ENCODE results near the gene CXCL12. TPM values are rescaled to one million over a fixed set of nuclear protein-coding genes. Genes with fewer than 3 reads are reported as not detected.

CXCL12 gene
- total and polyA plus RNA-seq, 10 donors = 22.7 to 549 (median 294) TPM

DNA sequence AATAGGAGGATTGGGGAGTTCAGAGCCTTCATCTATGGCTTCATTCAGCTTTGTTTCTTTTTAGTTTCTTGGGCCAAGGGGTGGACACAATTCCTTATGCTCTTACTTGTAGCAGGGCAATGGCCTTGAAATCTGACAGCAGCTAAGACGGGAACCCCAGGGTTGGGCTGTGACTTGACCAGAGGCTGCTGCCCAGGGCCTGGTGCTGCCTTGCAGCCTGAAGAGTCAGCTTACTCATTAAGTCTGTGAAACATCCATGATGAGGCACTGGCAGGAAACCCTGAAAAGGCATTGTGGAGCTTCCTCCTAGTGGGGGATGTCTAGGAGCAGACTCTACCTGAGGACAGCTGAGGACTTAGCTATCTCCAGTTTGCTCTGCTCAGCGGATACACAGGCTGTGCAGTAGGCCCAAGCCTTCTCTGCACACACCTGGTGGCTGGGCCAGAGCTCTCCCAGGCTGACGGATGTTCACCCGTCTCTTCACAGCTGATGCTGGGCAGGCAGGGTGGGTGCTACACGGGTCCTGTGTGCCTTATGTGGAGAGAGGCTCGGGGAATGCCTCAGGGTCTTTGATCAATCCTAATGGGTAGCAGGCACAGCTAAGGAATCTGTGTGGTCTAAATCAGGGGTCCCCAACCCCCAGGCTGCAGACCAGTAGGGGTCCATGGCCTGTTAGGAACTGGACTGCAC lies 17.8 kb downstream of the CXCL12 start:
- intact Hi-C loops (cut with DNase I; ENCODE audit: low total_unique reads) = no loop called here
- H3K36me3 ChIP-seq = peaks cover 0 to 18% (median 0%) of the 10 kb centered on the region in 6 donors
- H3K27ac ChIP-seq = no peak overlapping the region
- H3K4me1 ChIP-seq = no peaks in the 10 kb centered on the region
- DNase-seq = peak; percentile 56
- no peak overlapping the region for H3K4me3 ChIP-seq
- WGBS, 5 donors = 86 to 93% (median 88%) methylated on average over 5 to 6 of the region's 6 CpGs
- H3K9me3 ChIP-seq = no peaks in the 10 kb centered on the region
- TF ChIP-seq POLR2A (IDR thresholded peaks at IDR 0.05) = no peak
- TF ChIP-seq, protein P1, sequence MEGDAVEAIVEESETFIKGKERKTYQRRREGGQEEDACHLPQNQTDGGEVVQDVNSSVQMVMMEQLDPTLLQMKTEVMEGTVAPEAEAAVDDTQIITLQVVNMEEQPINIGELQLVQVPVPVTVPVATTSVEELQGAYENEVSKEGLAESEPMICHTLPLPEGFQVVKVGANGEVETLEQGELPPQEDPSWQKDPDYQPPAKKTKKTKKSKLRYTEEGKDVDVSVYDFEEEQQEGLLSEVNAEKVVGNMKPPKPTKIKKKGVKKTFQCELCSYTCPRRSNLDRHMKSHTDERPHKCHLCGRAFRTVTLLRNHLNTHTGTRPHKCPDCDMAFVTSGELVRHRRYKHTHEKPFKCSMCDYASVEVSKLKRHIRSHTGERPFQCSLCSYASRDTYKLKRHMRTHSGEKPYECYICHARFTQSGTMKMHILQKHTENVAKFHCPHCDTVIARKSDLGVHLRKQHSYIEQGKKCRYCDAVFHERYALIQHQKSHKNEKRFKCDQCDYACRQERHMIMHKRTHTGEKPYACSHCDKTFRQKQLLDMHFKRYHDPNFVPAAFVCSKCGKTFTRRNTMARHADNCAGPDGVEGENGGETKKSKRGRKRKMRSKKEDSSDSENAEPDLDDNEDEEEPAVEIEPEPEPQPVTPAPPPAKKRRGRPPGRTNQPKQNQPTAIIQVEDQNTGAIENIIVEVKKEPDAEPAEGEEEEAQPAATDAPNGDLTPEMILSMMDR (IDR thresholded peaks at IDR 0.05 in 8 of 11, conservative IDR thresholded peaks at IDR 0.05 in 3 of 11) = no peak
- no peak for TF ChIP-seq POLR2AphosphoS5 (IDR thresholded peaks at IDR 0.05)
- no peaks in the 10 kb centered on the region for H3K27me3 ChIP-seq (replicated peaks in 1 of 7)

DNA sequence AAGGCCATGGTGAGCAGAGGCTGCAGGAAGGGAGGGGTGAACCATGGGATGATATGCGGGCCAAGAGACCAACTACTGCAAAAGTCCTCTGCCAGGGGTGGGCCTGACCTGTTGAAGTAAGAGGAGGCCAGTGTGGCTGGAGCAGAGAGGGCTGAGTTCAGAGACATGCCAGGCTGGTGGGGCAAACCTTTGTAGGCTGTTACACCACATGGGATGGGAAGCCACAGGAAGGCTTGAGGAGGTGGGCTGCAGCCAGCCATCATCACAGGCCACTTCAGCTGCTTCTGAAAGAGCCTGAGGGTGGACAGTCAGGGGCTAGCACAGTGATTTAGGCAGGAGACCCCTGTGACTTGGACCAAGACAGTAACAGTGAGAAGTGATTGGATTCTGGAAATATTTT lies 20.3 kb downstream of the CXCL12 start:
- intact Hi-C loops (cut with DNase I; ENCODE audit: low total_unique reads) = no loop called here

DNA sequence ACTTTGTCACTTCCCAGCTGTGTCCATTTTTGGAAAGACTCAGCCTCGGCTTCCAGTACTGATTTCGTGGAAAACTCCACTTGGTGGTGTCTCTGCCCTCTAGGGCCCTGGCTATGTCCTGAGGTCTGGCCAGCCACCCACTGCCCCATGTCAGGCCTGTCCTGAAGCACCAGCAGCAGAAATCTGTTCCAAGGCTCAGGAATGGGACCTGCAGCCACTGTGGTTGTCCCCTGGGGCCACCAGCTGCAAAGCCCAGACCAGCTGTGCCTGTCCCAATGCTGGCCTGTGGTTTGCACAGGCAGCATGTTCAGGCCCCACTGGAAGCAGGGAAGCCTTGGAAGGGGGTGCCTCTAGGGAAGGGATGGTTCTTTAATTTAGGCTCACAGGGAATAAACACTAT lies 21.2 kb downstream of the CXCL12 start:
- intact Hi-C loops (cut with DNase I; ENCODE audit: low total_unique reads) = no loop called here
- Histone ChIP-seq H3K4me3 (no peak overlapping the region), H3K4me1 (no peaks in the 10 kb centered on the region), H3K27me3 (replicated peaks in 1 of 7) (no peaks in the 10 kb centered on the region), H3K27ac (no peak overlapping the region), H3K36me3 (no peaks in the 10 kb centered on the region), H3K9me3 (no peaks in the 10 kb centered on the region)
- peak; percentile 39 for DNase-seq
- WGBS, 5 donors = 87 to 94% (median 90%) methylated on average over 2 of the region's 2 CpGs
- no peak for TF ChIP-seq POLR2A (IDR thresholded peaks at IDR 0.05)
- TF ChIP-seq POLR2AphosphoS5 (IDR thresholded peaks at IDR 0.05) = no peak
- TF ChIP-seq, protein P1 (IDR thresholded peaks at IDR 0.05 in 8 of 11, conservative IDR thresholded peaks at IDR 0.05 in 3 of 11) = no peak

More for the DNA sequence above, 20.3 kb downstream of the CXCL12 start:
- 45 to 88% (median 83%) methylated on average over 1 of the region's 1 CpG for WGBS, 5 donors
- no peaks in the 10 kb centered on the region for H3K4me1 ChIP-seq
- H3K27ac ChIP-seq = no peak overlapping the region
- H3K27me3 ChIP-seq (replicated peaks in 1 of 7) = no peaks in the 10 kb centered on the region
- H3K9me3 ChIP-seq = no peaks in the 10 kb centered on the region
- peak; percentile 56 for DNase-seq
- peaks cover 0 to 6% (median 0%) of the 10 kb centered on the region in 6 donors for H3K36me3 ChIP-seq
- TF ChIP-seq POLR2A (IDR thresholded peaks at IDR 0.05) = no peak
- H3K4me3 ChIP-seq = no peak overlapping the region

DNA sequence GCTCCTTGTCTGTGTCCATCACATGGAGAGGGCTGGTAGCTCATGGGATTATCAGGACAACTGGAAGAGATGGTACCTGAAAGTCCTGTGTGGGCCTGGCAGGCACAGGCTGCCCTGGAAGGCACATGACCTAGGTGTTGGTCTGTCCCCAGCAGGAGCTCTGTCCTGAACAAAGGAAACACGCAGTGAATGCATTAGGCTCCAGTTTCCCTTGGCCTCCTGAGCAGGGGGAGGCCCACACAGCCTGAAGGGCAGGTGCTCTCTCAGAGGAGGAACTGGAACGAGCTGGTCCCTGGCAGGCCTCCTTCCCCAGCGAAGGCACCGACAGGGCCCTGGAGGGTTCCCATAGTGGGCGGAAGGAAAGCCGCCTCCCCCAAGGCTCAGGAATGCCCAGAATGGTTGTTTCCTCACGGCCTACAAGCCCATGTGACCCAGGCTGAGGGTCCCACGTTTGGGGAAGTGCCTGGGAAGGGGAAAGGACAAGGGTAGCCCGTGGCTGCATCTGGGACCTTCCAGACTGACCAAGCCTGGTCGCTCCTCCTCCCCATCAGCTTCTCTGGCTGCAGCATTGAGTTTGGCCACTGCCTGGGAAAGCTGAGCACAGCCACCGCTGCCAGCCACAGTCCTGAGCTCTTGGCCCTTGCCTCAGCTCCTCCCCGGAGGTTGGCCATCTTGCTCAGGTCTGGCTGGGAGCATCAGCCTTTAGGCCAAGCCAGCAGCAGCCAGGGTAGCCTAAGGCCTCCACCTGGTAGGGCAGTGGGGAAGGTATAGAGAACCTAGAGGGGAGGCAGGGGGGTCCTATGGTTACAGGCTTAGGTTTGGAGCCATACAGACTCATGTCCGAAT lies 21.8 kb downstream of the CXCL12 start:
- Histone ChIP-seq H3K4me3 (no peak overlapping the region), H3K27ac (no peak overlapping the region), H3K4me1 (no peaks in the 10 kb centered on the region), H3K36me3 (no peaks in the 10 kb centered on the region), H3K27me3 (replicated peaks in 1 of 7) (no peaks in the 10 kb centered on the region), H3K9me3 (no peaks in the 10 kb centered on the region)
- intact Hi-C loops (cut with DNase I; ENCODE audit: low total_unique reads) = no loop called here
- 71 to 80% (median 74%) methylated on average over 3 to 13 of the region's 13 CpGs for WGBS, 5 donors
- peak; percentile 67 for DNase-seq
- TF ChIP-seq POLR2AphosphoS5 (IDR thresholded peaks at IDR 0.05) (no peak), POLR2A (IDR thresholded peaks at IDR 0.05) (no peak)
- TF ChIP-seq, protein P1 (IDR thresholded peaks at IDR 0.05 in 8 of 11, conservative IDR thresholded peaks at IDR 0.05 in 3 of 11) = no peak
